ENCODE data around the gene GPR161.

- no peak for TF ChIP-seq CTCF (IDR thresholded peaks at IDR 0.05)
- TF ChIP-seq POLR2AphosphoS5 (IDR thresholded peaks at IDR 0.05) = no peak
- no peak for TF ChIP-seq EP300 (IDR thresholded peaks at IDR 0.05)
These were observed 53.0 kb downstream of the GPR161 start for GRCh38 chr1:168083456-168084325.

Data from esophagus muscularis mucosa (tissue), 4 donors.